Measurements from ENCODE around the gene CTU2. TPM values are rescaled to one million over a fixed set of nuclear protein-coding genes. Genes with fewer than 3 reads are reported as not detected.

The CTU2 gene
- total and polyA plus RNA-seq, 10 of the 15 experiments (the other 5 are each of a cell fraction or from before 2014, with no cell fraction given) = 0.32 to 44.5 (median 18.2) TPM

DNA sequence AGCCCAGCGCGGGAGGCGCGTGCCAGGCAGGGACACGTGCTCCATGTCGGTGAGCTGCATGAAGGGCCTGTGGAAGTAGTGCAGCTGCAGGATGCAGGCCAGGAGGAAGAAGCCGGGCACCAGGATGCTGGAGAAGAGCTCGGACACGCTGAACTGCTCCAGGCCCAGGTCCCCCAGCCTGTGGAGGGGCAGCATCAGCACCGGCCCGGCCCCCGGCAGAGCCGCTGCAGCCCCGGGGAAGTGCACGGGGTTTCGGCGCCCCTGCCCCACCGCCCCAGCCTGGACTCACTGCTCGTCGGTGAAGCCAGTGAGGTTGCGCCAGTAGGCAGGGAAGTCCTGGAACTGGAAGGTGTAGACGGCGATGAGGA, 28.0 kb downstream of the CTU2 start:
- H3K4me3 ChIP-seq = no peak overlapping the region
- no peak for TF ChIP-seq TAF1 (IDR thresholded peaks at IDR 0.05; ENCODE audit: borderline replicate concordance, low read depth, low read length)
- TF ChIP-seq, protein P1, sequence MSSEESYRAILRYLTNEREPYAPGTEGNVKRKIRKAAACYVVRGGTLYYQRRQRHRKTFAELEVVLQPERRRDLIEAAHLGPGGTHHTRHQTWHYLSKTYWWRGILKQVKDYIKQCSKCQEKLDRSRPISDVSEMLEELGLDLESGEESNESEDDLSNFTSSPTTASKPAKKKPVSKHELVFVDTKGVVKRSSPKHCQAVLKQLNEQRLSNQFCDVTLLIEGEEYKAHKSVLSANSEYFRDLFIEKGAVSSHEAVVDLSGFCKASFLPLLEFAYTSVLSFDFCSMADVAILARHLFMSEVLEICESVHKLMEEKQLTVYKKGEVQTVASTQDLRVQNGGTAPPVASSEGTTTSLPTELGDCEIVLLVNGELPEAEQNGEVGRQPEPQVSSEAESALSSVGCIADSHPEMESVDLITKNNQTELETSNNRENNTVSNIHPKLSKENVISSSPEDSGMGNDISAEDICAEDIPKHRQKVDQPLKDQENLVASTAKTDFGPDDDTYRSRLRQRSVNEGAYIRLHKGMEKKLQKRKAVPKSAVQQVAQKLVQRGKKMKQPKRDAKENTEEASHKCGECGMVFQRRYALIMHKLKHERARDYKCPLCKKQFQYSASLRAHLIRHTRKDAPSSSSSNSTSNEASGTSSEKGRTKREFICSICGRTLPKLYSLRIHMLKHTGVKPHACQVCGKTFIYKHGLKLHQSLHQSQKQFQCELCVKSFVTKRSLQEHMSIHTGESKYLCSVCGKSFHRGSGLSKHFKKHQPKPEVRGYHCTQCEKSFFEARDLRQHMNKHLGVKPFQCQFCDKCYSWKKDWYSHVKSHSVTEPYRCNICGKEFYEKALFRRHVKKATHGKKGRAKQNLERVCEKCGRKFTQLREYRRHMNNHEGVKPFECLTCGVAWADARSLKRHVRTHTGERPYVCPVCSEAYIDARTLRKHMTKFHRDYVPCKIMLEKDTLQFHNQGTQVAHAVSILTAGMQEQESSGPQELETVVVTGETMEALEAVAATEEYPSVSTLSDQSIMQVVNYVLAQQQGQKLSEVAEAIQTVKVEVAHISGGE (CRISPR knock-in tag; IDR thresholded peaks at IDR 0.05) = no peak
- H3K36me3 ChIP-seq (ENCODE audit: control insufficient read depth in 2 of 2, insufficient read depth in 2 of 2, low read length in 1 of 2) = peaks cover 9 to 48% of the 10 kb centered on the region in 2 experiments; a peak in 3 of 4 replicates
- TSS peak; percentile 52 for BruUV-seq (replicated peaks)
- POLR2A ChIA-PET = no interaction called here
- H3K4me1 ChIP-seq (ENCODE audit: control insufficient read depth, insufficient read depth, low read length) = peaks cover 3% of the 10 kb centered on the region; the same call in 1 of the 2 replicates
- no peaks in the 10 kb centered on the region for H3K9me3 ChIP-seq (replicated peaks; ENCODE audit: control insufficient read depth, insufficient read depth, low read length)
- no peaks in the 10 kb centered on the region for H4K20me1 ChIP-seq (ENCODE audit: control insufficient read depth, insufficient read depth)
- SMC1A ChIA-PET (ENCODE audit: uncharacterized antibody, unreplicated experiment) = no interaction called here
- in situ Hi-C loops (cut with MboI) = no loop called here
- no peaks in the 10 kb centered on the region for H3K27me3 ChIP-seq (replicated peaks in 1 of 2; ENCODE audit: control insufficient read depth in 2 of 2, insufficient read depth in 2 of 2, low read length in 1 of 2)
- ATAC-seq (no peak), FAIRE-seq (no peak), DNase-seq (ENCODE audit: low read depth, low spot score) (no peak)
- intact Hi-C loops (cut with micrococcal nuclease; ENCODE audit: unreplicated experiment) = no loop called here
- no peak overlapping the region for H3K27ac ChIP-seq (ENCODE audit: control insufficient read depth, insufficient read depth)
- H2AFZ ChIP-seq (ENCODE audit: control insufficient read depth, low read depth, low read length) = no peak overlapping the region
- RAD21 ChIA-PET (ENCODE audit: unreplicated experiment) = no interaction called here
- CTCF ChIA-PET = no interaction called here
- H3K79me2 ChIP-seq (ENCODE audit: control insufficient read depth, insufficient read depth, low read length) = no peaks in the 10 kb centered on the region
- H3K9ac ChIP-seq (ENCODE audit: control insufficient read depth, insufficient read depth, low read length) = no peak overlapping the region
- H3K4me2 ChIP-seq (ENCODE audit: control insufficient read depth, insufficient read depth) = no peak overlapping the region
- 93% methylated on average over 22 of the region's 23 CpGs for WGBS (ENCODE audit: insufficient coverage, insufficient replicate concordance, low lambda C conversion rate, missing lambda C conversion rate)

DNA sequence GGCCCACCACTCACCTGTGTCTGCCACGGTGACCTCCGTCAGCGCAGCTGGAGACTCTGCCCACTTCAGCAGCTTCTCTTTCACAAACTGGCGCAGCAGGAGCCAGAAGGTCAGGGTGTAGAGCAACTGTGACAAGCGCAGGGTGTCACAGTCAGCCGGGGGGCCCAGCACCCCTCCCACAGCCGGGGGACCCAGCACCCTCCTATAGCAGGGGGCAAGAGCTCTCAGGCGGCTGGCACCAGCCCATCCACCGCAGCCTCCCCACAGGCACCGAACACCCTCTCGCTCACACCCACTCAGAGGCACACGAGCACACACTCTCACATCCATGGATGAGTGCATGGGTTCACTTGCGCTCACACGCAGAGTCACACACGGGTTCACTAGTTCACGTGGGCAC, 28.8 kb downstream of the CTU2 start:
- ChIA-PET SMC1A (ENCODE audit: uncharacterized antibody, unreplicated experiment) (no interaction called here), CTCF (interaction anchor here (3.1 kb wide), 1 partner anchor 46 kb away, joined by 51 read pairs; no protein-coding TSS in a partner anchor), RAD21 (ENCODE audit: unreplicated experiment) (no interaction called here), POLR2A (no interaction called here)
- ATAC-seq (no peak), DNase-seq (ENCODE audit: low read depth, low spot score) (no peak), FAIRE-seq (no peak)
- Histone ChIP-seq H3K27ac (ENCODE audit: control insufficient read depth, insufficient read depth) (no peak overlapping the region), H3K79me2 (ENCODE audit: control insufficient read depth, insufficient read depth, low read length) (no peaks in the 10 kb centered on the region), H2AFZ (ENCODE audit: control insufficient read depth, low read depth, low read length) (no peak overlapping the region), H4K20me1 (ENCODE audit: control insufficient read depth, insufficient read depth) (no peaks in the 10 kb centered on the region), H3K4me2 (ENCODE audit: control insufficient read depth, insufficient read depth) (no peak overlapping the region), H3K36me3 (ENCODE audit: control insufficient read depth in 2 of 2, insufficient read depth in 2 of 2, low read length in 1 of 2) (peaks cover 9 to 47% of the 10 kb centered on the region in 2 experiments; a peak in 3 of 4 replicates), H3K9me3 (replicated peaks; ENCODE audit: control insufficient read depth, insufficient read depth, low read length) (no peaks in the 10 kb centered on the region), H3K27me3 (replicated peaks in 1 of 2; ENCODE audit: control insufficient read depth in 2 of 2, insufficient read depth in 2 of 2, low read length in 1 of 2) (no peaks in the 10 kb centered on the region), H3K9ac (ENCODE audit: control insufficient read depth, insufficient read depth, low read length) (no peak overlapping the region), H3K4me3 (no peak overlapping the region), H3K4me1 (ENCODE audit: control insufficient read depth, insufficient read depth, low read length) (peaks cover 3% of the 10 kb centered on the region; the same call in 1 of the 2 replicates)
- 92% methylated on average over 14 of the region's 16 CpGs for WGBS (ENCODE audit: insufficient coverage, insufficient replicate concordance, low lambda C conversion rate, missing lambda C conversion rate)
- intact Hi-C loops (cut with micrococcal nuclease; ENCODE audit: unreplicated experiment) (no loop called here), in situ Hi-C loops (cut with MboI) (no loop called here)
- BruUV-seq (replicated peaks) = no TSS peak
- TF ChIP-seq SMAD1 (IDR thresholded peaks at IDR 0.05; ENCODE audit: low read depth, partially characterized antibody) (no peak), TCF3 (IDR thresholded peaks at IDR 0.05; ENCODE audit: borderline replicate concordance, insufficient read depth, low read depth, low read length) (0 out of 2 replicates have a peak, but pooled peaks have one; percentile 29), NR2C1 (IDR thresholded peaks at IDR 0.05) (no peak)
- TF ChIP-seq, protein P2, sequence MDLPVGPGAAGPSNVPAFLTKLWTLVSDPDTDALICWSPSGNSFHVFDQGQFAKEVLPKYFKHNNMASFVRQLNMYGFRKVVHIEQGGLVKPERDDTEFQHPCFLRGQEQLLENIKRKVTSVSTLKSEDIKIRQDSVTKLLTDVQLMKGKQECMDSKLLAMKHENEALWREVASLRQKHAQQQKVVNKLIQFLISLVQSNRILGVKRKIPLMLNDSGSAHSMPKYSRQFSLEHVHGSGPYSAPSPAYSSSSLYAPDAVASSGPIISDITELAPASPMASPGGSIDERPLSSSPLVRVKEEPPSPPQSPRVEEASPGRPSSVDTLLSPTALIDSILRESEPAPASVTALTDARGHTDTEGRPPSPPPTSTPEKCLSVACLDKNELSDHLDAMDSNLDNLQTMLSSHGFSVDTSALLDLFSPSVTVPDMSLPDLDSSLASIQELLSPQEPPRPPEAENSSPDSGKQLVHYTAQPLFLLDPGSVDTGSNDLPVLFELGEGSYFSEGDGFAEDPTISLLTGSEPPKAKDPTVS (IDR thresholded peaks at IDR 0.05; ENCODE audit: low read depth, low read length) = no peak
- TF ChIP-seq, protein P3, sequence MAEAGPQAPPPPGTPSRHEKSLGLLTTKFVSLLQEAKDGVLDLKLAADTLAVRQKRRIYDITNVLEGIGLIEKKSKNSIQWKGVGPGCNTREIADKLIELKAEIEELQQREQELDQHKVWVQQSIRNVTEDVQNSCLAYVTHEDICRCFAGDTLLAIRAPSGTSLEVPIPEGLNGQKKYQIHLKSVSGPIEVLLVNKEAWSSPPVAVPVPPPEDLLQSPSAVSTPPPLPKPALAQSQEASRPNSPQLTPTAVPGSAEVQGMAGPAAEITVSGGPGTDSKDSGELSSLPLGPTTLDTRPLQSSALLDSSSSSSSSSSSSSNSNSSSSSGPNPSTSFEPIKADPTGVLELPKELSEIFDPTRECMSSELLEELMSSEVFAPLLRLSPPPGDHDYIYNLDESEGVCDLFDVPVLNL (IDR thresholded peaks at IDR 0.05; ENCODE audit: low read depth, low read length) = no peak

Measured in GM12878 (cell line).